GM21390 (cell line): ENCODE data around the gene FARP2.

Experiments
- ATAC-seq: cut with Tn5 transposase; IDR thresholded peaks from one replicate; pipeline ENCODE4 v1.9.1; 2021; ENCODE audit not compliant: unreplicated experiment

Gene FARP2

DNA sequence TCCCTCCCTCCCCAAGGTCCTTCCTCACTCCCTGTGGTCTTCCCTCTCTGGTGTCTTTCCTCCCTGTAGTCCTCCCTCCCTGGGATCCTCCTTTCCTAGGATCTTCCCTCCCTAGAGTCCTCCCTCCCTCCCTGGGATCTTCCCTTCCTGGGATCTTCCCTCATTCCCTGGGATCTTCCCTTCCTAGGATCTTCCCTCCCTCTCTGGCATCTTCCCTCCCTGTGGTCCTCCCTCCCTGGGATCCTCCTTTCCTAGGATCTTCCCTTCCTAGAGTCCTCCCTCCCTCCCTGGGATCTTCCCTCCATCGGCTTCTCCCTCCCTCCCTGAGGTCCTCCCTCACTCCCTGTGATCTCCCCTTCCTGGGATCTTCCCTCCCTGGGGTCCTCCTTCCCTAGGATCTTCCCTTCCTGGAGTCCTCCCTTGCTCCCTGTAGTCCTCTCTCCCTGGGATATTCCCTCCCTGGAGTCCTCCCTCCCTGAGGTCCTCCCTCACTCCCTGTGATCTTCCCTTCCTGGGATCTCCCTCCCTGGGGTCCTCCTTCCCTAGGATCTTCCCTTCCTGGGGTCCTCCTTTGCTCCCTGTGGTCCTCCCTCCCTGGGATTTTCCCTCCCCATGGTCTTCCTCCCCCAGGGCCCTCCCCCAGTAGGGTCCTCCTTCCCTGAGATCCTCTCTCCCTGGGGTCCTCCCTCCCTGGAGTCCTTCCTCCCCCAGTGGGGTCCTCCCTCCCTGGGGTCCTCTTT, 129.3 kb downstream of the FARP2 start:
- ATAC-seq: no peak

DNA sequence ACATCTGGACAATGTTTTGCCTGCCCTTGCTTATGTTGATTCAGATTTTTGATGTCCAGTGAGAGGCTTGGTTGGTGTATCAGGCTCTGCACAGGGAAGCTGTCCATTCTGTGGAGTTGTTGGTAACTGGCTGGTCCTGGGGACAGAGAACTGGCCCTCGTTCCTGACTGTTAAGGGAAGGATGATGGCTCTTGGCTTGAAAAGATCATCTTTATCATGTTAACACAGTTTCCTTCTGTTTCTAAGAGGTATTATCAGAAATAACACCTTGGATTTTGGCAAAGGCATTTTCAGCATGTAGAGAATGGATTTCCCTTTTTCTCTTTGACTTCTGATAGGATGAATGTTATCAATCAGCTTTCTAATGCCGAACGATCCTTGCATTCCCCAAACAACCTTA, 133.0 kb downstream of the FARP2 start:
- no peak for ATAC-seq

DNA sequence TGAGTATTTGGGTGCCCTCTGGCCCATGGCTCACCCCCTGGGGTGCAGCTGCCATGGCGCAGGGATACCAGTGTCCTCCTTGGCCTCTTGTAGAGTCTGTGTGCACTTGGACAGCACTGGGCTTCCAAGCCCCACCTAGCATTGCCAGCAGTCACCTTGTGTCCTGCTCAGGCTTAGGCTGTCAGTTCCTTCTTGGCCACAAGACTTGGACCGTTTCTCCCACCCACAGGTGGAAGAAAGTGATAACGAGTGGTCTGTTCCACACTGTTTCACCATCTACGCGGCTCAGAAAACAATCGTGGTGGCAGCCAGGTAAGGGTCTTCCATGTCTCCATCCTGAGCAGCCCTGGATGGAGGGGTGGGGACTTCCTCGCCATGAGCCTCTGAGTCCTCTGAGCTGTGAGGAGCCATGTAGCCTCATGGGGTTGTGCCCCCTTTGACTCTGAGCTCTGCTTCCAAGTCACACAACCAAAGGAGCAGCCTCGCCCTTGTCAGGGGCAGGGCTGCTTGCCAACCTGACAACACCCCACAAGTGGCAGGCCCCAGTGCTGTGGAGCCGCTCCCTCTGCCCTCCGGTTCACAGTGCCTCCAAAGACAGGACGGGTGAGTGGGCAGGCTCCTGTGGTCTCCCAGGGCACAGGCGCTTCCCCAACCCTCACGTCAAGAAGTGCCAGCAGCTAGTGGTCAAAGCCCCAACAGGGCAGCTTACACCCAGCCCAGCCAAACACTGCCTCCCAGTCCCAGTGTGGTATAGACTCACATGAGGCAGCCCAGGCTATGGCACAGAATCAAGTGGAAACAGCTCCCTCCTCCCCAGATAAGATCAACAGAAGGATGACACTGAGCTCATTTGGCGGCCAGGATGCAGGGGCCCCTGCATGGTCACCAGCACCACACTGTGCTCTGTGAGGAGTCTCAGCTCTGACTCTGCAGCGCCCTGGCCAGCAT, 133.9 kb downstream of the FARP2 start:
- no peak for ATAC-seq

DNA sequence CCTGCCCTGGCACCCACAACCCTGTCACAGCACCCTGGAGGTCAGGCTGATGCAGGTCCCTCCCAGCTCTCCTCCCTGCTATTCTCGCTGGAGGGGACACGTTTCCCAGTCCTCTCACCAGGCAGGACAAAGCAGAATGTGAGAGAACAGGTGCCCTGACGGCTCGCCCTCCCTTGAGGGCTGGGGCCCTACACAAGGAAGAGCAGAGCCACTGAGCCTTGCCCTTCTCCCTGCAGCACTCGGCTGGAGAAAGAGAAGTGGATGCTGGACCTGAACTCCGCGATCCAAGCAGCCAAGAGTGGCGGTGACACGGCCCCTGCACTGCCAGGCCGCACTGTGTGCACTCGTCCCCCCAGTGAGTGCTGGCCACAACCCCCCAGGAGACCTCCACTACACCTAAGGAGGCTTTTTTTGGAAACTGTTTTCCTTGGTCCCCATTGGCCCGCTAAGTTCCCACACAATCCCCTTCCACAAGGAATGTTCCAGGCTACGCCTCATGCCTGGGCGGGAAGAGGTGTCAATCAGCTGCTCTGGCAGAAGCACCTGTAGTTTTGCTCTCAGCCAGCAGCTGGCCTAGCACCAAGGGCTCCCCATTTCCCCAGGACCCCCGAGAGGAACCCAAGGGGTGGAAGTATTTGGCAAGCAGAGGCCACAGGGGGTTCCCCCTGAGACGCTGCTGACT, 134.9 kb downstream of the FARP2 start:
- no peak for ATAC-seq

DNA sequence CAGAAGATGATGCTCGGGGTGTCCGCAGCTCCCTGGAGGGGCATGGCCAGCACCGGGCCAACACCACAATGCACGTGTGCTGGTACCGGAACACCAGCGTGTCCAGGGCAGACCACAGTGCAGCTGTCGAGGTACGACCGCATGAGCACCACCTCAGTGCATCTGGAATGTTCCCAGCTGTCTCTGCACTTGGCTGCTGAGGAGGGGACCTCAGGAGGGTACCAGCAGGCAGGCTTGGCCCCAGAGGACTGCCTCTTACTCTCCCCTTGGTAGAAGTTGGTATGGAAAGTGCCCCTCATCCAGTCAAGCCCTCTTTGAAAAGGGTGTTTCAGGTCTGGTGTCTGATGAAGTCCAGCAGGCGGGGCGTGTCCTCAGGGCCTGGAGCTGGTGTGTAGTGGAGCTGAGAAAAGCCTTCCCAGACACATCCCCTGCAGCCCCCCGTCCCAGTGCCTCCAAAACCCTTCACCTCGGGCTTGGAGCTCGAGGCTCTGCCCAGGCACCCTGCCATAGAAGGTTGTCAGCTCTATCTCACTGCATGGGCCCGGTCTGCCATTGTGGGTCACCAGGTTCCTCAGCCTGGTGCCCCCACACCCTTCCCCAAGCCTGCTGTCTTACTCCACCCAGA, 135.6 kb downstream of the FARP2 start:
- ATAC-seq: no peak

DNA sequence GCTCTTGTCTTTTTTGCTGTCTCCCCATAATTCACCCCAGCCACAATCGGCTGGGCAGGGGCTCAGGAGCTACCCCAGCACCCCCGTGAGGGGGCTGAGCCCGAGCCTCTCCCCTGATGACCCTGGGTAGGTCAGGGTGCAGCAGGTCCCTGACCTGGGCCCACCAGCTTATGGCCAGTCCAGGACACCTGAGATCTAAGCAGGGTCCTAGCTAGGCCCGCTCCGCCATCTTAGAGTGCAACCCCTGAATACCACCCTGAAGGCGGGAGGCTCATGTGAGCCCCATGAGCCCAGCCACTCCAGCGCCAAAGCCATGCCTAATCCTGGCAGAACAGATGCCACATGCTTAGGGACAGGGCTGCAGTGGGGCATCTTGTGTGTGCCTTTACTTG, 136.1 kb downstream of the FARP2 start:
- ATAC-seq: no peak

DNA sequence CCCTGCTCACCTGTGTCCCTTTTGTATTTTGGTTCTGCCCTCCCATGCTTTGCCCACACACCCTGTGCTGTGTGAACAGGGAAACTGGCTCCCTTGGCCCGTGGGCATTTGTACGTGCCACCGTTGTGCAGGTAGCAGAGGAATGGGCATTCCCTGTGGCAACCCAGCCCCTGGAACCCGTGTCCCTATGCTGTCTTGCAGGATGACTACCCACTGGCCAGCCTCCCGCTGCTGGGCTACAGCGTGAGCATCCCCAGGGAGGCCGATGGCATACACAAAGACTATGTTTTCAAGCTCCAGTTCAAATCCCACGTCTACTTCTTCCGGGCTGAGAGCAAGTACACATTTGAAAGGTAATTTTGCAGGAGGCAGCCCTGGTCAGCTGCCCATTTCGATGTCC, 137.0 kb downstream of the FARP2 start:
- no peak for ATAC-seq

DNA sequence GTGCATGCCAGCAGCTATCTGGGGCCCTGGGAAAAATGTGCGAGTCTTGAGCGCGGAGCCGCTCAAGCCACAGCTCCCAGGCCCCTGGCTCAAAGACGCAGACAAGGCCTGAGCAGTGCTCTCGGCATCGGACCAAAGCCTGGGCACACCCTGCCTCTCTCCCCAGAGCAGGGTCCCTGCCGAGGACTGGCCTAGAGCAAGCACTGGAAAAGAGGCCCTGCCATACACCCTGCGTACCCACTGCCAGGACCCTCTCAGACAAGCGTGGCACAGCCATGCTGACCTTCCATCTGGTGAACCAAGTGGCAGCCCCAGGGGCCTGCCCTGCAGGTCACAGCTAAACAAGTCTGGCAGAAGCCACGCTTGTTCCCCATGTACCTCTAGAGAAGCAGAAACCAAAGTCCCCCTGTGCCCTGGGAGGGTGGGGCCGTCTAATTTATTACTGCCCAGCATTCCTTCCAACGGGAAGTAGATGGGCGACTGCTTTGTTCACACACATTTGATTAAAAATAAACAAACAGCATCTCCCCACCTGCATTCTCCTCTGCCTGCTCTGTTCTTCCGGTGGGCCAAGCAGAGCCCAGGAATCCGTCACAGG, 138.3 kb downstream of the FARP2 start:
- no peak for ATAC-seq

DNA sequence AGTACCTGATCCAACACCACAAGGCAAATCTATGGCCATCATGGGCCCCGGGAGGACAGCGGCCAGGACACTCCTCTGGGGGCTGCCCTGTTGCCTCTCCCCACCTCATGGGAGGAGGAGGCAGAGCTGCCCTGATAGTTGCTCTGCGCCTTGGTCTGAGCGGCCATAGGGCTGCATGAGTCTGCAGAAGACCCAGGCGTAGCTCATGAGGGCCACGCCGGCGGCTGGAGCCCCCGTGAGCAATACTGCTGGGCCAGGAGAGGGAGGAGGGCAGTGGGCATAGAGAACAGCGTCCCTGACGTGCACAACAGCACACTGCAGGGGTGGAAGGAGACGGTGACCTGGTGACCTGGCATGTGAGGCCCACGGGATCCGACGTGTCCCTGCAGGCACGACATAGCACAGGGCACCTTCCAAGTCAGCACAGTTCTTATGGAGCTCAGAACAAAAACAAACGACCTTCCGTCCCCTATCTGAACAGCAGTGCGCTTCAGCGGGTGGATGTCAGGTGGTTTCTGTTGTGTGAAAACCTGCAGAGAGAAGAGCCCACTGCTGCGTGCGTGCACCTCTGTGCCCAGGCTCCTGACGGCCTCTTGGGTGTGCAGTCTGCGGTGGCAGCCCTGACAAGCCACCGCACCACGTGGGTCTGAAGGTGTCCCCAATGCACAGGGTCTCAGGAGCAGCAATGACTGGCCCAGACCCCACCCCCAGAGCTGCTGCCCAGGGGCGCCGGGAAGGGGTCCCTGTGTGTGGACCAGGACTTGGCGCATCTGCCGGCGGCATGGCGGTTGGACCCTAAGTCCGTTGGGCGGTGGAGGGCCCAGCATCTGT, 139.3 kb downstream of the FARP2 start:
- no peak for ATAC-seq

DNA sequence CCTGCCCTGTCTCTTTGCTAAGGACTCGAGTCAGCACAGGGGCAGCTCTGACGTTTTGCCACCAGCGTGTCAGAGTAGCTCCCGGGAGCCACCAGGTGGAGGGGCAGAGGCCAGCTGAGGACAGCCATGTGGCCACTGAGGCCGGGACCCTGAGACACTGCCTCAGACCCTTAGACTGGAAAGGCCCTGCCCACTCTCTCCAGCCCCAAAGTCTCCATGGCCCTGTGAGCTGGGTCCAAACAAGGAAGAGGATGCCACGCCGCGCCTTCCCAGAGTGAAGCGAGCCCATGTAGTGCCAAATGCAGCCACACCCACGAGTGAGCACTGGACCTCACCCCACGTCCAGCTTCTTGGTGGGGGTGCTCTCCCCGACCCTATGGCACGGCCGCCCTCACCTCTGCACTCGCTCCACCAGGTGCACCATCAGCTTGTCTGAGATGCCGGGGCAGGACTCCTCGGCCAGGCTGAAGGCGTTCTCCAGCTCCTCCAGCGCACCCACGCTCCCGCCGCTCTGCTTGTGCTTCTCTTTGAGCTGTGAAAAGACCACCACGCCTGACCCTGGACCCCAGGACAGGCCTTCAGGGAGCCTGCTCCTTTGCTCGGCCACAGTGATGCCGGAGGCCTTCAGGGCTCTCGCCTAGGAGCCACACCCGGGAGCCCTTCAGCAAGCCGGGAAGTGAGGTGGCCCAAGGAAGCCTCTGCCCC, 140.1 kb downstream of the FARP2 start:
- no peak for ATAC-seq

DNA sequence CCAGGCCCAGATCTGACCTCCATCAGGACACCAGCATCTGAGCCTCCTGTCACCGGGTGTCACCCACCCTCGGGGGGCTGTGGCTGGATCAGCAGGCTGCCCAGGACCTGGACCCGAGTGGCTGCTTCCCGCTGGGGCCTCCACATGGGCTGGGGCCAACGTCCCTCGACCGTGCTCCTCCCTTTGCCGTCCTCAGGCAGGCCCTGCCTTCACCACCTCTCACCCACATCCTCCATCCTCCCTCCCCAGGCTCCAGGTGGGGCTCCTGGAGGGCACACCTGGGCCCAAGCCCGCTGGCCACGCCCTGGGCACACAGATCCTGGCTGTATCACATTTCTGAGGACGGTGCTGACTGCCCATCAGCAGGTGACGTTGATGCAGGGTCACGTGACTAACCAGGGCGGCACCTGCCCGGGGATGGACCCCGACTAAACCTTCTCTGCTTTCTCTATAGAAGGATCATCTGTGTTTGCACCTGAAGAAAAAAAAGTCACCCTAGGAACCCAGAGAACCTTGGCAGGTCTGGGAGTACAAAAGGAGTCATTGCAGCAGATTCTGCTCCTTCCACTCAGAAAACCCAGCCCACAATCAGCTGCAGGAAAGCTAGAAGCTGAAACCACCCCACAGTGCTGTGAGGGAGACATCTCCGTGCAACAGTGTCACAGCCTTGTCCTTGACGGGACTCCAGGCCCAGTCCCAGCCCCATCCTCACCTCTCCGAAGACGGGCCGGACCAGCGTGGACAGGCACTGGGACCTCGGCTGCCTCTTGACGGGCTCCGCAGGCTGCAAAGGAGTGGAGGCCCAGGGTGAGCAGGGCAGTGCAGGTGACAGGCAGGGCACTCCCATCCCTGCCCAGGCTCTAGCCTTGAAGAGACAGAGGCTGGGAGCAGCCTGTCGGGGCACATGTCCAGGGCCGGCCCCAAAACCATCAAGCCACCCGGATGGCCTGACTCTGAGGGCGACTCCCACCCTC, 141.1 kb downstream of the FARP2 start:
- no peak for ATAC-seq

DNA sequence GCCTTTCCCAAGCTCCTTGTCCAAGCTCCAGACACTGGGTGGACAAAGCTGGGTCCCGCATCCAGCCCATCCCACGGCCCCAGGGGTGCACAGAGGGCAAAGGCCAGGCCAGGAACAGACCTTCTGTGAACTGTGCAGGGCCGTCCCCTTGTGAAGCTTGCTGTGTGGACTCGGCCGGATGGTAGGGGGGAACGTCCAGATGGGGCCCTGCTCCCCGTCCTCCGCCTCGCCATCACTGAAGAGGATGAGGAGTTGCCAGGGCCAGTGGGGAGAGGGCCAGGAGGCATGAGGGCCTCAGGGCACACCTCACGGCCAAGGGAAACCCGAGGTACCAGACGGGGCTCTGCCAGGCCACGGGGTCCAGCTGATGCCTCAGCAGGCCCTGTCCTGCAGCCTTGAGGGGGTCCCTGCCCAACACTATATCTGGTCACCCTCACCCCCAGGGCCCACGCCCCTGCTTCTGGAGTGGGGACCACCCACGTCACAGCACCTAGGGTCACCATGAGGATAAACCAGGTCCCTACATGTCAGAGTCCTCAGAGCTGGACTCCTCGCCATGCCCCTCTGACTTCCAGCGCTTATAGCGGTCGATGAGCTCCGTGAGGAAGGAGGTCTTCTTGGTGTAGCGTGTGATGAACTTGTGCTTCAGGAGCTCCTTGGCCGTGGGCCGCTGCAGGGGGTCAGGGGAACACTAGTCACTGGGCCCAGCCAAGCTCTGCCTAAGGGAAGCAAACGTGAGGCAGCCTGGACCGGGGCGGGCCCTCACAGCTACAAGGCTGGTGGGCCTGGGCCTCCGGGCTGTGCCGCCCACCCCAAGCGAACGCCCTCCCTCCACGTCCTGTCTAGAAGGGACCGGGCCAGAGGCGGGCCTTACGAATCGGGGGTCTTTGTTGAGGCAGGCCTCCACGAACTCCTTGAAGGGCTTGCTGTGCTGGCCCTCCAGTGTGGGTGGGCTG, 142.3 kb downstream of the FARP2 start:
- ATAC-seq: no peak

DNA sequence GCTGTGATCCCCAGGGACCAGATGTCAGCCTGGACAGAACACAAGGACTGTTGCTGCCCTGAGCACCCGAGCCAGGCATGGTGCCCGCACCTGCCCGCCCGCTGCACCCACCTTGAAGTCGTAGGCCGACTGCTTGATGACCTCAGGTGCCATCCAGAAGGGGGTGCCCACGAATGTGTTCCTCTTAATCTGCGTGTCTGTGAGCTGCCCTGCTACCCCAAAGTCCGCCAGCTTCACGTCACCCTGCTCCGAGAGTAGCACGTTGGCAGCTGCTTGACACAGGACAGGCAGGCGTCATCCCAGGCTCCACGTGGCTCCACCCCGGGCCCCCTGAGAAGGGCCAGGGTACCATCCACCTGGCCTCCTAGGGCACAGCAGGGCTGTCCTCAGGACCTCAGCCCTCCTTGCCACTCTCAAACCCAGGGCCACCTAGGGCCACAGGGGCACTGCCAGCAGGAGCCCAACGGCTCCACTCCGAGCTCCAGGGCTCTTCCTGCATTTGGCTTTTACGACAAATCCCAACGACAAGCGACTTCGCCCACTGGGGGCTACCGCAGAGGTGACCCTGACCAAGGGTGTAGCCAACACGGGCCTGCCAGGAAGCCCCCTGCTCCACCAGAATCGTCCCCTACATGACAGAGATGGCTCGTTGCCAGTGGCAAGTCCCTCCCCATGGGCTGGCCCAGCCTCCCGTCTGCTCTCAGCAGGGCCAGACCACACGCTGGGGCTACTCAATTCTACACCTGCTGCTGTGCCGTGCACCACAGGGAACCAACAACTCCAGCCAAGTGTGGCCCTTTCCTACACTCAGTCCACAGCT, 143.3 kb downstream of the FARP2 start:
- no peak for ATAC-seq

DNA sequence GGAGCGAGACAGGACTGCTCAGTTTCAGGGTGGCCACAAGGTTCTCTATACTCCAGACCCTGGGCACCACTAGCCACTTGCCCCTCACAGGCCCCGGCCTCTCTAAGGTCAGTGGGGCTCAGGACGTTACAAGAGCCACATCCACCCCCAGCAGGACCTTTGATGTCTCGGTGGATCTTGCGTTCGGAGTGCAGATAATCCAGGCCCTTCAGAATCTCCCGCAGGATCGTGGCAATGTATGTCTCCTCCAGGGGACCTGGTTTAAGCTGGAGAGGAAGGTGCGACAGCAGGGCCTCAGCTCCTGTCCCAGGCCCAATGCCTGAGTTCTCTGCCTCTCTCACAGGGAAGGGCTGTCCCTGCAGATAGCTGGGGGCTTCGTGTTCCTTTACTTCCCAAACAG, 143.9 kb downstream of the FARP2 start:
- no peak for ATAC-seq

DNA sequence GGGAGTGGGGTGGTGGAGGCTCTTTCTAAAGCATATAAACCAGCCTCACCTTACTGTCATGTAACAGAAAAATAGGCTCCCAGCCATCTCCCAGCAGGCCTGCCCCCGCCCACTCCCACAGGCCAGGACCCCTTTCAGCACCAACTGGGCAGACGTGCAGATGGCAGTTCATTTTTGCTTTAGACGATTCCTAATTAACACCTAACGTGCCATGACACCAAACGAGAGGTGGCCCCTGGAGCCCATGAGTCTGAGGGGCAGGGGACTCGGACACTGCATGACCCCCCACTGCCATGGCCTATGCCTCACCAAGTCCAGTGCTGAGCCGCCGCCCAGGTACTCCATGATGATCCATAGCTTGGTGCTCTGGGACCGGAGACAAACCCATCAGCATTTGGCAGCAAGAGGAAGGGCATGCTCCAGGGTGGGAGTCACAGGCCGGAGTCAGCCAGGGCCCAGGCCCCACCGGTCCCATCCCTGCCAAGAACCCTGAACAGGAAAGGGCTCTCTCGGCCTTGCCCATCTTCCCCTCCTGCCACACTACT, 144.4 kb downstream of the FARP2 start:
- ATAC-seq: no peak

DNA sequence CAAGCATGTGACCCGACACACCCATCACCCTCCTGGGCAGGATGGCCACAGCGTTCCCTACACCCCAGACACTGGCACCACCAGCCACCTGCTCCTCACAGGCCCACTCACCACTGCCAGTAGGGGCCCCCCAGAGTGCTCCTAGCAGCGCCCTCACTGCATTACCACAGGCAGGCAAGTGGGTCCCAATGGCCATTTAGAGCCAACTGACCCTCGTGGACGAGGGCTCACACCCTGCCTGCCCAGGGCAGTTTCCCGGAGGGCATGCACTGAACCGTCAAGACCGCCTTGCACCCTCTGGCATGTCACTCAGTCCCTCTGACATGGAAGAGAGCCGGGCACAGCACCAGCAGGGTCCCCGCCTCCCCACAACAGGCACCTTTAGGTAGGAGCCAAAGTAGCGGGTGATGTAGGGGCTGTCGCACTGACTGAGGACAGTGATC, 145.0 kb downstream of the FARP2 start:
- ATAC-seq: no peak
